Ishikawa (cell line): Measurements from ENCODE around the gene RIMBP2.

Experiments
- CREB1 ChIP-seq: IDR thresholded peaks from 2 replicates; pipeline ENCODE4 v1.6.1; 2012; ENCODE audit warnings: low read depth
- EGR1 ChIP-seq: IDR thresholded peaks from 2 replicates; pipeline ENCODE4 v1.6.1; 2012
- EP300 ChIP-seq: IDR thresholded peaks from 2 replicates; pipeline ENCODE4 v1.6.1; 2012; ENCODE audit warnings: borderline replicate concordance
- FOXM1 ChIP-seq: IDR thresholded peaks from 2 replicates; pipeline ENCODE4 v1.6.1; 2012; ENCODE audit warnings: low read depth, borderline replicate concordance
- MAX ChIP-seq: IDR thresholded peaks from 2 replicates; pipeline ENCODE4 v1.6.1; 2012
- NFIC ChIP-seq: IDR thresholded peaks from 2 replicates; pipeline ENCODE4 v1.6.1; 2012
- RAD21 ChIP-seq: IDR thresholded peaks from 2 replicates; pipeline ENCODE4 v1.6.1; 2012; ENCODE audit warnings: low read depth
- TAF1 ChIP-seq: IDR thresholded peaks from 2 replicates; pipeline ENCODE4 v1.6.1; 2012; ENCODE audit warnings: low read depth, mild to moderate bottlenecking
- TCF12 ChIP-seq: IDR thresholded peaks from 2 replicates; pipeline ENCODE4 v1.6.1; 2012; ENCODE audit warnings: low read depth
- TEAD4 ChIP-seq: IDR thresholded peaks from 2 replicates; pipeline ENCODE4 v1.6.1; 2012
- ZBTB7A ChIP-seq: IDR thresholded peaks from 2 replicates; pipeline ENCODE4 v1.6.1; 2012; ENCODE audit warnings: low read depth
- TF ChIP-seq, protein P1 (sequence below): IDR thresholded peaks from 2 replicates; pipeline ENCODE4 v1.6.1; 2012; ENCODE audit warnings: low read depth, mild to moderate bottlenecking

Gene RIMBP2

DNA sequence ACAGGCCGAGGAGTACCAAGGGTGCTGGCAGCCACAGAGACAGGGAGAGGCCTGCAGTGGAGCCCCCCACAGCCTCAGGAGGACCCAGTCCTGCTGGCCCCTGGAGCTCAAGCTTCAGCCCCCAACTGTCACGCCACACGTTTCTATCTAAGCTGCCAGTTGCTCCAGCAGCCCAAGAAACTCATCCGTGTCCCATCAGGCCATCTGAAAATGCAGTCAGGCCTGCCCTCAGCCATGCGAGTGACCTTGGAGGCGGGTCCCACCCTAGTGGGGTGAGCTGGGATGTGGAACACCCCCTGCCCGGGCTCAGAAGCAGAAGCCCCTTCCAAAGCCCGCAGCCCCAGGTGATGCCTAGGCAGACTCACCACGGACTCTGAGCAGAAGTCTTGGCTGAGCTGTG is 158.9 kb downstream of the RIMBP2 start:
- no peak for TF ChIP-seq TCF12
- no peak for TF ChIP-seq ZBTB7A
- no peak for TF ChIP-seq TAF1
- no peak for TF ChIP-seq RAD21
- TF ChIP-seq, protein P1, sequence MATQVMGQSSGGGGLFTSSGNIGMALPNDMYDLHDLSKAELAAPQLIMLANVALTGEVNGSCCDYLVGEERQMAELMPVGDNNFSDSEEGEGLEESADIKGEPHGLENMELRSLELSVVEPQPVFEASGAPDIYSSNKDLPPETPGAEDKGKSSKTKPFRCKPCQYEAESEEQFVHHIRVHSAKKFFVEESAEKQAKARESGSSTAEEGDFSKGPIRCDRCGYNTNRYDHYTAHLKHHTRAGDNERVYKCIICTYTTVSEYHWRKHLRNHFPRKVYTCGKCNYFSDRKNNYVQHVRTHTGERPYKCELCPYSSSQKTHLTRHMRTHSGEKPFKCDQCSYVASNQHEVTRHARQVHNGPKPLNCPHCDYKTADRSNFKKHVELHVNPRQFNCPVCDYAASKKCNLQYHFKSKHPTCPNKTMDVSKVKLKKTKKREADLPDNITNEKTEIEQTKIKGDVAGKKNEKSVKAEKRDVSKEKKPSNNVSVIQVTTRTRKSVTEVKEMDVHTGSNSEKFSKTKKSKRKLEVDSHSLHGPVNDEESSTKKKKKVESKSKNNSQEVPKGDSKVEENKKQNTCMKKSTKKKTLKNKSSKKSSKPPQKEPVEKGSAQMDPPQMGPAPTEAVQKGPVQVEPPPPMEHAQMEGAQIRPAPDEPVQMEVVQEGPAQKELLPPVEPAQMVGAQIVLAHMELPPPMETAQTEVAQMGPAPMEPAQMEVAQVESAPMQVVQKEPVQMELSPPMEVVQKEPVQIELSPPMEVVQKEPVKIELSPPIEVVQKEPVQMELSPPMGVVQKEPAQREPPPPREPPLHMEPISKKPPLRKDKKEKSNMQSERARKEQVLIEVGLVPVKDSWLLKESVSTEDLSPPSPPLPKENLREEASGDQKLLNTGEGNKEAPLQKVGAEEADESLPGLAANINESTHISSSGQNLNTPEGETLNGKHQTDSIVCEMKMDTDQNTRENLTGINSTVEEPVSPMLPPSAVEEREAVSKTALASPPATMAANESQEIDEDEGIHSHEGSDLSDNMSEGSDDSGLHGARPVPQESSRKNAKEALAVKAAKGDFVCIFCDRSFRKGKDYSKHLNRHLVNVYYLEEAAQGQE, result no peak
- no peak for TF ChIP-seq NFIC

DNA sequence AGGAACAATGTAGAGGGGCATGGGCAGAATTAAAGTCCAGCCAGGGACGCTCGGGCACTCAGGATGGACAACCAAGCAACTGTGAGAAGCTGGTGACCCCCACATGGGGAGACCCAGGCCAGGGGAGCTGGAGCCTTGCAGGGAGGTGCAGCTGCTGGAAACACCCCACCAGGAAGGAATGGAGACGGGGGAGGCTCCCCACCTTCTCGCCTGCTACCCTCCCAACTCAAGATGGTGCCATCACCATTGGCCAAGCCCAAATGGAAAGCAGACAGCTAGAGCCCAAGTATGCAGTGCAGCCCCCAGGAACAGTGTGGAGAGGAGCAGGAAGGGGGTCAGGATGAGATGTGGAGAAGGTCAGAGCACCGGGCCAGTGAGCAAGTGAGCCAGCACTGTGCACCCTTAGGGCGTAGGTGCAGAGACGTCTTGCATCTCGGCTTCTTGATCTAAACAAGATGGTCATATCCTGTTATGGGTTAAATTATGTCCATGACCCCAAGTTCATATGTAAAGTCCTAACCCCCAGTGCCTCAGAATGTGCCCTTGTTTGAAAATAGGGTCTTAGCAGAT is 159.5 kb downstream of the RIMBP2 start:
- TF ChIP-seq, protein P1, result no peak
- no peak for TF ChIP-seq TAF1

GRCh38 chr12:130555628-130556485 is 160.2 kb downstream of the RIMBP2 start:
- no peak for TF ChIP-seq FOXM1
- no peak for TF ChIP-seq EGR1

DNA sequence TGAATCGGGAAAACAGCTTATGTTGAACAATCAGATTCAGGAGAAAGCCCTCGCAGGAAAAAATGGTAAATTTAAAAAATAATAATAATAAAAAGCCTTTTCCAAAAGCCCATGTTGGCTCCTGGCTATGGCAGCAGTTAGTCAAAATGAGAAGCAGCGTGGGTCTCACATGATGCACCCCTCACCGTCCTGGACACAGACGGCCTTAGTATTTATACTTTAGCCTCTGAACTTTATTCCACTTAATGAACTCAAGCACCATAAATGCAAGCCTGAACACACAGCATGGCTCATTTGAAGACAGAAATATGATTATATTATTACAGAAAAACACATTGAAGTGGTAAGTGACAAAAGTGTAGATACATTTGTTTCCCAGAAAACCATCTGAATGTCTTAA is 160.9 kb downstream of the RIMBP2 start:
- TF ChIP-seq FOXM1 (no peak), RAD21 (no peak), TEAD4 (no peak), CREB1 (no peak), NFIC (no peak), TCF12 (no peak), EP300 (no peak), EGR1 (no peak), MAX (no peak)
- TF ChIP-seq, protein P1, result no peak

DNA sequence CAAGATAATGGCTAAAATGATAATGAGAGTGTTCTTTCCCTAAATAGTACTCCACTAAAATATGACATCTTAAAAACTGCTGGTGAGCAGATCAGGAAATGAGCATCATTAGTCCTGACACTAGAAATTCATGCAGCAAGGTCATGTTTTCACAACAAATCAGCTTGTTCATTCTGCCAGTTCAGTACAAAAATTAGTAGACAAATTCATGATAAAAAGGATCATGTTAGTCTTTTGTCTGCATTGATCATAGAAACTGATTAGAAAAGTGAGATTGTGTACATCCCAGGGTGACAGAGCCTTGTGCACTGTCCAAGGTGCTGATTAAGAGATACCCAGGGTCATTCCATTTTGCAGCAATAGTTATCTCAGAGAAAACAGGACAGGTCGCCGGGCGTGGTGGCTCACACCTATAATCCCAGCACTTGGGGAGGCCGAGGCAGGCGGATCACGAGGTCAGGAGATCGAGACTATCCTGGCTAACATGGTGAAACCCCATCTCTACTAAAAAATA is 163.6 kb downstream of the RIMBP2 start:
- TF ChIP-seq, protein P1, result peak; percentile 83
- TF ChIP-seq NFIC, result no peak
- TF ChIP-seq CREB1, result no peak
